Lung microvascular endothelial cell (primary cell): ENCODE measurements around the gene IZUMO4. TPM values are rescaled to one million over a fixed set of nuclear protein-coding genes. Genes with fewer than 3 reads are reported as not detected.

Experiments used
- DNase-seq, 2 donors: peaks; one replicate each; pipeline versions ENCODE4 v3.0.0 to v3.0.0-alpha.2; 2010; ENCODE audit warnings: low read depth in 2 of 2
- total RNA-seq: library from RNA; depleted of rRNA; stranded (reverse); fragments of >200 nt; gene quantifications from 2 replicates; pipeline ENCODE4 v1.2.1, GENCODE V29; 2014

The IZUMO4 gene
- total RNA-seq, 1 donor from 2014 or later, result 0.60 TPM

GRCh38 chr19:2058570-2059421, 37.9 kb upstream of the IZUMO4 start:
- DNase-seq, result no peak

- DNase-seq, result peak; percentile 35 to 47
Observed at GRCh38 chr19:2059422-2060201, 37.1 kb upstream of the IZUMO4 start.

- DNase-seq, result peak; percentile 67 to 86
Observed at GRCh38 chr19:2060884-2061494, 35.7 kb upstream of the IZUMO4 start.

GRCh38 chr19:2061495-2062388, 35.0 kb upstream of the IZUMO4 start:
- DNase-seq, result peak; percentile 98 to 99

- DNase-seq, result no peak
Observed at GRCh38 chr19:2062389-2062729, 34.4 kb upstream of the IZUMO4 start.

- DNase-seq, result no peak
Observed at GRCh38 chr19:2062770-2063169, 33.9 kb upstream of the IZUMO4 start.

- DNase-seq, result no peak
Observed at GRCh38 chr19:2063824-2064223, 32.9 kb upstream of the IZUMO4 start.

- DNase-seq, result no peak
Observed at GRCh38 chr19:2064395-2064787, 32.3 kb upstream of the IZUMO4 start.

GRCh38 chr19:2064788-2065524, 31.8 kb upstream of the IZUMO4 start:
- no peak for DNase-seq

- no peak for DNase-seq
Observed at GRCh38 chr19:2070436-2070827, 26.3 kb upstream of the IZUMO4 start.

GRCh38 chr19:2070986-2071673, 25.6 kb upstream of the IZUMO4 start:
- no peak for DNase-seq

GRCh38 chr19:2072757-2073551, 23.8 kb upstream of the IZUMO4 start:
- no peak for DNase-seq

- no peak for DNase-seq
Observed at GRCh38 chr19:2076526-2076944, 20.2 kb upstream of the IZUMO4 start.

- no peak for DNase-seq
Observed at GRCh38 chr19:2077398-2077797, 19.3 kb upstream of the IZUMO4 start.

- DNase-seq, result no peak
Observed at GRCh38 chr19:2077833-2078619, 18.7 kb upstream of the IZUMO4 start.

- no peak for DNase-seq
Observed at GRCh38 chr19:2079076-2079864, 17.4 kb upstream of the IZUMO4 start.

GRCh38 chr19:2079865-2080301, 16.8 kb upstream of the IZUMO4 start:
- DNase-seq, result no peak
